Measurements from ENCODE around the gene PALM3.

DNA sequence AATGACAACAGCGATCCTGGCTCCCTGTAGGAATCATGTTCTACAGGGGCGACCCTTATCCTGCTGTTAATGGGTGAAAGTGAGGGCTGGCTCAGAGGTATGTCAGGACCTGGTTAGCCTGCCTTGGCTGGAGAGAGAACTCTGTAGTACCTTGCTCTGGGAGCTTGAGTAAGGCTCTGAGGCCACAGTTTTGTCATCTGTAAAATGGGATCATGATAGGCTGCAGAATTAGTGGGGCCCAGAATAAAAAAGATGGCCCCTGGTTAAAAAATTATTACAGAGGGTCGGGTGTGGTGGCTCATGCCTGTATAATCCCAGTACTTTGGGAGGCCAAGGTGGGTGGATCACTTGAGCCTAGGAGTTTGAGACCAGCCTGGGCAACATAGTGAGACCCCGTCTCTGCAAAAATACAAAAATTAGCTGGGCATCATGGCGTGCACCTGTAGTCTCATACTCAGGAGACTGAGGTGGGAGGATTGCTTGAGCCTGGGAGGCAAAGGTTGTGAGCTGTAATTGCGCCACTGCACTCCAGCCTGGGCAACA lies 39.2 kb upstream of the PALM3 start:
- TF ChIP-seq EZH2 (IDR thresholded peaks at IDR 0.05; ENCODE audit: low read length, missing control alignments) = no peak
- no peak for TF ChIP-seq CTCF (conservative IDR thresholded peaks at IDR 0.05 in 1 of 2, IDR thresholded peaks at IDR 0.05 in 1 of 2; ENCODE audit: low read depth in 1 of 2, low read length in 2 of 2)
